Left lung (tissue), 10 donors: ENCODE measurements around the gene IRF9. TPM values are rescaled to one million over a fixed set of nuclear protein-coding genes. Genes with fewer than 3 reads are reported as not detected.

Source experiments
- ATAC-seq: fragments of 200-7000 bp; cut with Tn5 transposase; one replicate; pipeline ENCODE4 v1.9.1; 2020; ENCODE audit warnings: moderate library complexity
- DNase-seq, 4 donors: peaks; one replicate each; pipeline ENCODE4 v3.0.0-alpha.2; 2013 to 2020
- H3K27ac ChIP-seq, 2 donors: fragments of 200-600 bp; sonication (generic) in 1 of 2; one replicate each; pipeline versions ENCODE4 v1.5.0 to v1.8.0; 2020 to 2021
- H3K27me3 ChIP-seq, 2 donors: fragments of 200-600 bp; sonication (generic) in 1 of 2; one replicate each; pipeline versions ENCODE4 v1.5.0 to v1.8.0; 2020 to 2021
- H3K36me3 ChIP-seq, 2 donors: fragments of 200-600 bp; sonication (generic) in 1 of 2; one replicate each; pipeline versions ENCODE4 v1.5.0 to v1.8.0; 2020 to 2021
- H3K4me1 ChIP-seq, 2 donors: fragments of 200-600 bp; one replicate each; pipeline ENCODE4 v1.8.0; 2021
- H3K4me3 ChIP-seq, 2 donors: fragments of 200-600 bp; sonication (generic) in 1 of 2; one replicate each; pipeline versions ENCODE4 v1.5.0 to v1.8.0; 2020 to 2021; ENCODE audit warnings: mild to moderate bottlenecking in 1 of 2
- H3K9me3 ChIP-seq, 2 donors: fragments of 200-600 bp; sonication (generic) in 1 of 2; one replicate each; pipeline versions ENCODE4 v1.5.0 to v1.8.0; 2020 to 2021
- CTCF ChIP-seq, 2 donors: fragments of 200-600 bp; sonication (generic) in 1 of 2; IDR thresholded peaks; one replicate each; pipeline versions ENCODE4 v1.5.0 to v1.8.0; 2021; ENCODE audit warnings: antibody characterized with exemption in 2 of 2
- intact Hi-C, 2 donors: fragments of 100-400 bp; cut with DNase I; formaldehyde crosslinking; loops; one replicate each; pipeline versions ENCODE4 v1.11.2 to v1.14.2; 2022
- polyA plus RNA-seq, 6 donors: library from polyadenylated mRNA; unstranded; fragments of 120-200 nt; gene quantifications; one replicate each; pipeline ENCODE4 v1.2.1, GENCODE V29; 2013; ENCODE audit not compliant: insufficient read length in 6 of 6
- total RNA-seq, 2 donors: library from RNA; stranded (reverse); fragmentation: NEBNext Ultra II Directional; extraction: Animal tissue kit (Norgen Biotek cat#: 25700); gene quantifications; one replicate each; pipeline ENCODE4 v1.2.1, GENCODE V29; 2021
- donor health status: DM: no; HTN: yes; CAD: no.
- donor health status: DM: no; HTN: no; CAD: no.

Gene IRF9
- total and polyA plus RNA-seq, 8 donors: 53.4 to 131 (median 64.3) TPM

- Histone ChIP-seq H3K4me3 (no peak overlapping the region), H3K36me3 (peaks cover 0 to 99% of the 10 kb centered on the region in 2 donors)
Measured at GRCh38 chr14:24155100-24155499, 6.0 kb upstream of the IRF9 start.

GRCh38 chr14:24156840-24157239 is 4.2 kb upstream of the IRF9 start:
- ATAC-seq (no peak), DNase-seq (no peak)
- intact Hi-C loops: no loop called here
- no peaks in the 10 kb centered on the region for H3K9me3 ChIP-seq
- H3K36me3 ChIP-seq: peaks cover 0 to 88% of the 10 kb centered on the region in 2 donors
- no peaks in the 10 kb centered on the region for H3K27me3 ChIP-seq
- no peak for TF ChIP-seq CTCF (IDR thresholded peaks at IDR 0.05)
- H3K4me3 ChIP-seq: no peak overlapping the region
- H3K27ac ChIP-seq: no peak overlapping the region
- H3K4me1 ChIP-seq: peaks cover under 1 to 10% of the 10 kb centered on the region in 2 donors

More at GRCh38 chr14:24155100-24155499, 6.0 kb upstream of the IRF9 start:
- intact Hi-C loops: no loop called here
- H3K27ac ChIP-seq: no peak overlapping the region
- DNase-seq: no peak
- H3K27me3 ChIP-seq: no peaks in the 10 kb centered on the region
- no peak for TF ChIP-seq CTCF (IDR thresholded peaks at IDR 0.05)
- ATAC-seq: no peak
- no peaks in the 10 kb centered on the region for H3K9me3 ChIP-seq
- H3K4me1 ChIP-seq: peaks cover 0 to 2% of the 10 kb centered on the region in 2 donors

- intact Hi-C loops: no loop called here
- no peak for TF ChIP-seq CTCF (IDR thresholded peaks at IDR 0.05)
- Histone ChIP-seq H3K9me3 (no peaks in the 10 kb centered on the region), H3K4me3 (no peak overlapping the region), H3K27me3 (no peaks in the 10 kb centered on the region), H3K36me3 (peaks cover 0 to 86% of the 10 kb centered on the region in 2 donors), H3K27ac (no peak overlapping the region), H3K4me1 (peaks cover 6 to 15% of the 10 kb centered on the region in 2 donors)
- ATAC-seq: no peak
- peak in 1 of 4 donors; percentile 51 for DNase-seq
Measured at GRCh38 chr14:24157331-24157730, 3.7 kb upstream of the IRF9 start.

DNA sequence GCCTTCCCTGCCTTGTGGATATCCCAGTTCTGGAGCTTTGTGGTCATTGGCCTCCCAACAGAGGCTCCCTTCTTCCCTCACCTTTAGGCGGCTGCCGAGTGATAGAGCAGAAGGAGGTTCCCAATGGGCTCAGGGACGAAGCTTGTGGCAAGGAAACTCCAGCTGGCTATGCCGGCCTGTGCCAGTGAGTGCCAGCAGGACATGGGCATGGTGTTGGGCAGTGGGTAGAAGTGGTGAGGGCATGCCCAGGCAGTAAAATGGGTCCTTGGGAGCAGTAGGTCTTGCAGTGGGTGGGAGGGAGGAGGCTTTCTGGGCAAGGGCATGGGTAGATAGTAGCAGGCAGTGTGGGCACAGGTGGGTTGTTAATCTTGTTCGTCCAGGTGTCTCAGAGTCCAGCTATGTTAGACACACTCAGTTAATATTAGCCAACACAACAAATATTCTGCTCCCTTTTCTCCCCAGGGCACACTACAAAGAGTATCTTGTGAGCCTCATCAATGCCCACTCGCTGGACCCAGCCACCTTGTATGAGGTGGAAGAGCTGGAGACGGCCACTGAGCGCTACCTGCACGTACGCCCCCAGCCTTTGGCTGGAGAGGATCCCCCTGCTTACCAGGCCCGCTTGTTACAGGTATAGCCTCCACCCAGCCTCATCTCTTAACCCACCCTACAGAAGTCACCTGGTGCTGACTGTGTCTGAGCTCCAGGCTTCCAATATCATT is 1.1 kb upstream of the IRF9 start:
- intact Hi-C loops: no loop called here
- ATAC-seq: no peak

More for the DNA sequence above, 1.1 kb upstream of the IRF9 start:
- H3K36me3 ChIP-seq: peaks cover 0 to 86% of the 10 kb centered on the region in 2 donors
- peak overlapping the region in 1 of 2 donors; percentile 96 for H3K27ac ChIP-seq
- H3K4me3 ChIP-seq: no peak overlapping the region
- no peaks in the 10 kb centered on the region for H3K9me3 ChIP-seq
- TF ChIP-seq CTCF (IDR thresholded peaks at IDR 0.05): no peak
- peak in 1 of 4 donors; percentile 59 for DNase-seq
- H3K4me1 ChIP-seq: peaks cover 14 to 40% of the 10 kb centered on the region in 2 donors
- no peaks in the 10 kb centered on the region for H3K27me3 ChIP-seq
